ENCODE results near the gene SCAI.

DNA sequence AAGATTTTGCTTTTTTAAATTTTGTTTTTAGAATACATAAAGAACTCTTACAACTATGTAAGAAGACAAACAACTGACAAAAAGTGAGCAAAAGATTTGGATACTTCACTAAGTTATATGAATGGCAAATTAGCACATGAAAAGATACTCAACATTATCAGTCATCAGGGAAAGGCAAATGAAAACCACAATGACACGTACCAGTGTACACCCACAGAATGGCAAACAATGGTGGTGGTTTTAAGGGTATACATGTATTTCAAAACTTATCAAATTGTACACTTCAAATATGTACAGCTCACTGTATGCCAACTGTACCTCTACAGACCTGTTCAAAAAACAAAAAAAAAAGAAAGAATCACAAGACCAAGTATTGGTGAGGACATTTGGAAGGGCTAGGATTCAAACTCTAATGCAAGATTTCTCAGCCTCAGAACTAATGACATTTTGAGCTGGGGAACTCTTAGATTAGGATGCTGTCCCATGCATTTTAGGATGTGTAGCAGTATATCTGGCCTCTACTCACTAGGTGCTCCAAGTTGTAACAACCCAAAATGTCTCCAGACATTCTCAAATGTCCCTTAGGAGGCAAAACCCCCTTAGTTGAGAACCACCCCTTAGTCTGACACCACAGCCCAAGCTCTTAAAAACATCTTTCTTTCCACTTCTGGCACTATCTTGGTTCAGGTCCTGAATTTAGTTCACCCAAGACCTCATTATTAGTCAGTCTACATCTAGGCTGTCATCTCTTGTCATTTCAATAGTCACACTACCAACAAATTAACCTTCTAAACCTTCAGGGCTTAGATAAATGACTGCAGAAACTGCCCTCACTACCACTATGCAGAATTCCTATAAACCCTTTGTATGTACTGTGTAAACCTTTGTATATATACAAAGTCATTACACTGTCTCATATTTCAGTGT lies 9.7 kb downstream of the SCAI start:
- TF ChIP-seq POLR2A (IDR thresholded peaks at IDR 0.05): no peak
- TF ChIP-seq, protein P1, sequence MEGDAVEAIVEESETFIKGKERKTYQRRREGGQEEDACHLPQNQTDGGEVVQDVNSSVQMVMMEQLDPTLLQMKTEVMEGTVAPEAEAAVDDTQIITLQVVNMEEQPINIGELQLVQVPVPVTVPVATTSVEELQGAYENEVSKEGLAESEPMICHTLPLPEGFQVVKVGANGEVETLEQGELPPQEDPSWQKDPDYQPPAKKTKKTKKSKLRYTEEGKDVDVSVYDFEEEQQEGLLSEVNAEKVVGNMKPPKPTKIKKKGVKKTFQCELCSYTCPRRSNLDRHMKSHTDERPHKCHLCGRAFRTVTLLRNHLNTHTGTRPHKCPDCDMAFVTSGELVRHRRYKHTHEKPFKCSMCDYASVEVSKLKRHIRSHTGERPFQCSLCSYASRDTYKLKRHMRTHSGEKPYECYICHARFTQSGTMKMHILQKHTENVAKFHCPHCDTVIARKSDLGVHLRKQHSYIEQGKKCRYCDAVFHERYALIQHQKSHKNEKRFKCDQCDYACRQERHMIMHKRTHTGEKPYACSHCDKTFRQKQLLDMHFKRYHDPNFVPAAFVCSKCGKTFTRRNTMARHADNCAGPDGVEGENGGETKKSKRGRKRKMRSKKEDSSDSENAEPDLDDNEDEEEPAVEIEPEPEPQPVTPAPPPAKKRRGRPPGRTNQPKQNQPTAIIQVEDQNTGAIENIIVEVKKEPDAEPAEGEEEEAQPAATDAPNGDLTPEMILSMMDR (IDR thresholded peaks at IDR 0.05): no peak

Data from ovary (tissue), 3 donors.